HL-60 (cell line): ENCODE results near the gene BTBD7.

ENCODE experiments used
- DNase-seq, 2 experiments: peaks; one replicate each; pipeline ENCODE4 v3.0.0-alpha.2; 2010 to 2020; ENCODE audit warnings: low read depth in 1 of 2, low spot score in 1 of 2
- H3K27ac ChIP-seq: fragments of 250-450 bp; sonication (Bioruptor Pico); replicated peaks from 2 replicates; pipeline ENCODE4 v1.5.1; 2020; ENCODE audit warnings: mild to moderate bottlenecking, moderate library complexity
- H3K27me3 ChIP-seq: fragments of 250-450 bp; sonication (Bioruptor Pico); 2 replicates; pipeline ENCODE4 v1.5.1; 2021; ENCODE audit warnings: mild to moderate bottlenecking, moderate library complexity; ENCODE audit not compliant: insufficient read depth, poor library complexity, severe bottlenecking
- H3K4me3 ChIP-seq: replicated peaks from 2 replicates; pipeline ENCODE4 v1.5.1; 2011; ENCODE audit warnings: mild to moderate bottlenecking, control low read depth, low read length; ENCODE audit not compliant: insufficient read depth
- GABPA ChIP-seq: IDR thresholded peaks from 2 replicates; pipeline ENCODE4 v1.6.1; 2012; ENCODE audit warnings: low read depth
- POLR2AphosphoS5 ChIP-seq: IDR thresholded peaks from 2 replicates; pipeline ENCODE4 v1.6.1; 2012; ENCODE audit warnings: low read depth
- SPI1 ChIP-seq: IDR thresholded peaks from 2 replicates; pipeline ENCODE4 v1.6.1; 2012; ENCODE audit warnings: low read depth, mild to moderate bottlenecking, borderline replicate concordance
- TF ChIP-seq, protein P1 (sequence below): IDR thresholded peaks from 2 replicates; pipeline ENCODE4 v1.6.1; 2012; ENCODE audit warnings: low read depth; ENCODE audit not compliant: insufficient replicate concordance
- TF ChIP-seq, protein P2 (sequence below): IDR thresholded peaks from one replicate; pipeline ENCODE4 v1.5.1; 2011; ENCODE audit warnings: low read length, control low read depth, inconsistent platforms; ENCODE audit not compliant: insufficient read depth

BTBD7 gene

GRCh38 chr14:93207468-93208308 is 125.1 kb downstream of the BTBD7 start:
- Histone ChIP-seq H3K27me3 (no peaks in the 10 kb centered on the region), H3K4me3 (peak overlapping the region; percentile 74), H3K27ac (peak overlapping the region; percentile 78)
- no peak for TF ChIP-seq POLR2AphosphoS5
- no peak for TF ChIP-seq SPI1
- TF ChIP-seq, protein P1, sequence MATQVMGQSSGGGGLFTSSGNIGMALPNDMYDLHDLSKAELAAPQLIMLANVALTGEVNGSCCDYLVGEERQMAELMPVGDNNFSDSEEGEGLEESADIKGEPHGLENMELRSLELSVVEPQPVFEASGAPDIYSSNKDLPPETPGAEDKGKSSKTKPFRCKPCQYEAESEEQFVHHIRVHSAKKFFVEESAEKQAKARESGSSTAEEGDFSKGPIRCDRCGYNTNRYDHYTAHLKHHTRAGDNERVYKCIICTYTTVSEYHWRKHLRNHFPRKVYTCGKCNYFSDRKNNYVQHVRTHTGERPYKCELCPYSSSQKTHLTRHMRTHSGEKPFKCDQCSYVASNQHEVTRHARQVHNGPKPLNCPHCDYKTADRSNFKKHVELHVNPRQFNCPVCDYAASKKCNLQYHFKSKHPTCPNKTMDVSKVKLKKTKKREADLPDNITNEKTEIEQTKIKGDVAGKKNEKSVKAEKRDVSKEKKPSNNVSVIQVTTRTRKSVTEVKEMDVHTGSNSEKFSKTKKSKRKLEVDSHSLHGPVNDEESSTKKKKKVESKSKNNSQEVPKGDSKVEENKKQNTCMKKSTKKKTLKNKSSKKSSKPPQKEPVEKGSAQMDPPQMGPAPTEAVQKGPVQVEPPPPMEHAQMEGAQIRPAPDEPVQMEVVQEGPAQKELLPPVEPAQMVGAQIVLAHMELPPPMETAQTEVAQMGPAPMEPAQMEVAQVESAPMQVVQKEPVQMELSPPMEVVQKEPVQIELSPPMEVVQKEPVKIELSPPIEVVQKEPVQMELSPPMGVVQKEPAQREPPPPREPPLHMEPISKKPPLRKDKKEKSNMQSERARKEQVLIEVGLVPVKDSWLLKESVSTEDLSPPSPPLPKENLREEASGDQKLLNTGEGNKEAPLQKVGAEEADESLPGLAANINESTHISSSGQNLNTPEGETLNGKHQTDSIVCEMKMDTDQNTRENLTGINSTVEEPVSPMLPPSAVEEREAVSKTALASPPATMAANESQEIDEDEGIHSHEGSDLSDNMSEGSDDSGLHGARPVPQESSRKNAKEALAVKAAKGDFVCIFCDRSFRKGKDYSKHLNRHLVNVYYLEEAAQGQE: no peak
- TF ChIP-seq GABPA: no peak
- TF ChIP-seq, protein P2, sequence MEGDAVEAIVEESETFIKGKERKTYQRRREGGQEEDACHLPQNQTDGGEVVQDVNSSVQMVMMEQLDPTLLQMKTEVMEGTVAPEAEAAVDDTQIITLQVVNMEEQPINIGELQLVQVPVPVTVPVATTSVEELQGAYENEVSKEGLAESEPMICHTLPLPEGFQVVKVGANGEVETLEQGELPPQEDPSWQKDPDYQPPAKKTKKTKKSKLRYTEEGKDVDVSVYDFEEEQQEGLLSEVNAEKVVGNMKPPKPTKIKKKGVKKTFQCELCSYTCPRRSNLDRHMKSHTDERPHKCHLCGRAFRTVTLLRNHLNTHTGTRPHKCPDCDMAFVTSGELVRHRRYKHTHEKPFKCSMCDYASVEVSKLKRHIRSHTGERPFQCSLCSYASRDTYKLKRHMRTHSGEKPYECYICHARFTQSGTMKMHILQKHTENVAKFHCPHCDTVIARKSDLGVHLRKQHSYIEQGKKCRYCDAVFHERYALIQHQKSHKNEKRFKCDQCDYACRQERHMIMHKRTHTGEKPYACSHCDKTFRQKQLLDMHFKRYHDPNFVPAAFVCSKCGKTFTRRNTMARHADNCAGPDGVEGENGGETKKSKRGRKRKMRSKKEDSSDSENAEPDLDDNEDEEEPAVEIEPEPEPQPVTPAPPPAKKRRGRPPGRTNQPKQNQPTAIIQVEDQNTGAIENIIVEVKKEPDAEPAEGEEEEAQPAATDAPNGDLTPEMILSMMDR: no peak
- DNase-seq: peak; percentile 42 to 49

- no peaks in the 10 kb centered on the region for H3K27me3 ChIP-seq
- peak; percentile 94 to 99 for DNase-seq
- TF ChIP-seq GABPA (peak; percentile 91), SPI1 (peak; percentile 40; the same call in 1 of the 2 replicates), POLR2AphosphoS5 (peak; percentile 78)
- TF ChIP-seq, protein P1: peak; percentile 37
- TF ChIP-seq, protein P2: no peak
- H3K27ac ChIP-seq: peak within 1 kb of the TSS; percentile 78
- H3K4me3 ChIP-seq: peak within 1 kb of the TSS; percentile 74
Observed at GRCh38 chr14:93206793-93207467, 125.9 kb downstream of the BTBD7 start, which contains the start of the genes GON7 and UBR7. Gene GON7, minus strand, starts transcription at chr14:93207065. Its CDS starts 28 bp downstream, at chr14:93207037. Gene UBR7, plus strand, starts transcription at chr14:93207256. Its CDS starts 36 bp downstream, at chr14:93207292.

- TF ChIP-seq, protein P1: no peak
- no peak for TF ChIP-seq POLR2AphosphoS5
- TF ChIP-seq GABPA: no peak
- no peak for TF ChIP-seq SPI1
- TF ChIP-seq, protein P2: no peak
- no peak overlapping the region for H3K27ac ChIP-seq
Observed at GRCh38 chr14:93201155-93201704, 131.6 kb downstream of the BTBD7 start.

More at GRCh38 chr14:93201155-93201704, 131.6 kb downstream of the BTBD7 start:
- no peak for DNase-seq
- H3K4me3 ChIP-seq: no peak overlapping the region
- no peaks in the 10 kb centered on the region for H3K27me3 ChIP-seq
